CD4-positive, alpha-beta T cell treated with Interleukin-4 for 1 hour (primary cell): ENCODE measurements around the gene CCDC152.
"Not testable (repeated sequence)": the region's sequence is repeated elsewhere in the genome, so short reads cannot be mapped to it uniquely, and the experiment has no call there.

Experiments
- DNase-seq, 2 donors: peaks; one replicate each; pipeline ENCODE4 v3.0.0-alpha.2; 2020 to 2022

The CCDC152 gene

DNA sequence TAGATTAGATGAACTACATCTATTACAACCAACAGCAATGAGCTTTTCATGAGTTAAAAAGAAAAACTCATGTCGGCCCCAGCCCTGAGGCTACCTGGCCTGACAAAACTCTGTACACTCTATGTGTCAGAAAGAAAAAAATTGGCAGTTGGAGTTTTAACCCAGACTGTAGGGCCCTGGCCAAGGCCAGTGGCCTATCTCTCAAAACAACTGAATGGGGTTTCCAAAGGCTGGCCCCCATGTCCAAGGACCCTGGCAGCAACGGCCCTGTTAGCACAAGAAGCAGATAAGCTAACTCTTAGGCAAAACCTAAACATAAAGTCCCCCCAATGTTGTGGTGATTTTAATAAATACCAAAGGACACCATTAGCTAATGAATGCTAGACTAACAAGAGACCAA lies 59.9 kb downstream of the CCDC152 start:
- DNase-seq, result not testable (repeated sequence)

DNA sequence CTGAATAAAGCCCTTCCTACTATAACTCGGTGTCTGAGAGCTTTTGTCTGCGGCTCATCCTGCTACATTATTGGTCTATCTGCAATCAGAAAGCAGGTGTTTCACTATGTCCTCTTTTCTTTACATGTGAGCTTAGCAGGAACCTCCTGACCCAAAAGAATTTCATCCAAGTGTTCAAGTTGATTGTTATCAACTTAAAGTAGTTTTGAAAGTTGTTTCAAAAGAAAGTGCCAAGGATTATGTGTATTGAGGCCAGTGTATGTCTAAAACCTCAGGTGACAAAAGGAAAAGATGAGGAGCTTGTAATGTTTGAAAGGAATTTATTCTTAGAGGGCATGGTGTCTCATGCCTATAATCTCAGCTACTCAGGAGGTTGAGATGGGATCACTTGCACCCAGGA lies 63.1 kb downstream of the CCDC152 start:
- DNase-seq, result no peak

DNA sequence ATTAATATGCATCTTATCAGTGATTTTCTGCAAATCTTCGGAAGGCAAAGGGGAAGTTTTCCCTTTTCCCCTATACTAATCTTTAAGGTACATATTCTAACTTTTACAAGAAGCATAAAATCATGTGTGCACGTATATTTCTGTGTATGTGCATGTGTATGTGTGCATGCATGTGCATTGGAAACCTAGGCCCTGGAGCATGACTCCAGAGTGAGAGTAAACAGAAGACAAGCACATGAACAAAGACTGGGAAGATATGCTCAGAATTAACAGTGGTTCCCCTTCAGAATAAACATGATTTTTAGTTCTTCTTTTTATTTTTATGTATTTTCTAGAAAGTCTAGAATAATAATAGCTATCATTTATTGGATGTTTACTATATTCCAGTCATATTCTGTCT lies 65.9 kb downstream of the CCDC152 start:
- no peak for DNase-seq

DNA sequence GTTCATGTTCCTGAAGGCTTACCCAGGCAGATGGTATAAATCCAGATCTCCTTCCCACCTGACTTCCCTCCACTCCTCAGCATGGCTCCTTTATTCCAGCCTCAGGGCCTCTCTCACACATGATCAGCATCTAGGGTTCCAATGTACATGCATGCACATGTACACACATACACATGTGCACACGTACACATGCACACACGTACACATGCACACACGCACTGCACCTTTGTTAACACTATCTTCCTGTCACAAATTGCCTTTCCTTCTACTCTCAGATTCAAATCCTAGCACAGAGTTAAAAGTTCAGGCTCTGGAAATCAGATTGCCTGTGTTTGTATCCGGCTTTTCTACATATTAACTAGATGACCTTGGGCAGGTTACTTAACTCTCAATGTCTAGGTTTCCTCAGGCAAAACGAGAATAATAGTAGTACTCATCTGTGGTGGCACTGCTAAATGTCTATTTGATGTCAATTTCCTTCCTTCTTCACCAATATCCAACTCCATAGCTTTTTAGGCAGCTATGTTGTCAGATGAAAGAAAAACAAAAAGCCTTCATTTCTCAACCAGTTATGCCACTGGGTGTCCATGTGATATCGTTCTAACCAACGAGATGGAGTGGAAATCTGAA lies 67.8 kb downstream of the CCDC152 start:
- no peak for DNase-seq

DNA sequence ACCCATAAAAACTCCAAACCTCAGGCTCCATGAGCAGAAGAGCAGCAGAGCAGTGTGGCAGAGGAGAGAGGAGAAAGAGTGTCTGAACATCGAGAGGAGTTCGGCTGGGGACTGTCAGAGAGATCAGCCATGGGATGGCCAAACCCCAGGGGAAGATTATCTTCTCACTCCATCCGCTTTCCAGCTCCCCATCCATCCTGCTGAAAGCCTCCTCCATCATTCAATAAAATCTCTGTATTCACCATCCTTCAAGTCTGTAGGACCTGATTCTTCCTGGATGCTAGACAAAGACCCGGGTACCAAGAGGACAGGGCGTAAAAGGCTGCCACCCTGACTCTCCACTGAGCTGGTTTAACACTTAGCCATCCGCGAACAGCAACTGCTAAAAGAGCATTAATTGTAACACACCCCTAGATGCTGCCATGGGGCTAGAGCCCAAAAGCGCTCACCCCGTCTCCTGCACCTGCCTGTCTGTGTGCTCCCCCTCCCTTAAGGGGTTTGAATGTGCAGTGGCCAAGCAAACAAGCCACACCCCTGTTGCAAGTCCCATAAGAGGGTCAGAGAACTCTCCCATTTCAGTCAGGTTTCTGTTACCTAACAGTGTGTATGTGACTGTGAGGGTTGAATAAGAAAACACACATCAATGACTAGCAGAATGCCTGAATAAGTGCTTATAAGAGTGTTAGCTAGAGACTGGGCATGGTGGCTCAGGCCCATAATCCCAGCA lies 69.0 kb downstream of the CCDC152 start:
- no peak for DNase-seq

DNA sequence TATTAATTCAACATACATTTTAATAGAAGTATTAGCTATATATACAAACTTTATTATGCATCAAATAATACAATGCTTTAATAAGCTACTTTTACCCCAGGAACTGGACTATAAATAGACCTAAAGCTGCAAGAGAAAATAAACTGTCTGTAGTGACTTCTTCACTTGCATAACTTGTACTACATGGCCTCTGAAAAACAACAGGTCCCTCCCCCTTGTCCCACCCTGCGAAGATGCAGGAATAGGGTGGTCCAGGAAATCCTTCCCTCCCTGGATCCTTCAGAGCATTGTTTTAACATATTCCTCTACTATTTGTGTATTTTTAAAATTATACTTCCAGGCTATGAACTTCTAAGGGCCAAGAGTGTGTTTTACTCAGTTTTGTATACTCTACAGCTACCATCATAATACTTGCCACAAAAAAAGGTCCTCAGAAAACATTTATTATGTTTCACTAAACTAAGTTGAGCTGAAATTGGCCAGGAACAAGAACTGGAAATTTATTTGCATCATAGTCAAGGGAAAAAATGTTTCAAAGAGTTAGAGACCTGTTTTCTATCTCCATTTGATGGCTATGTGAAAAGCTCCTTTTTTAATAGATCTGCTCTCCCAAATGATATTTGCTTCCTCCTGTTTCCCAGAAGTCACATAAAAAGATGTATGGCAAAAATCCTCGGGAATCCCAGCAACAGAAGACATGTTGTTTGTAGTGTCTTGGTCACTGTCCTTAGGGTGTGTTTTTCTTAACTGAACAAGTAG lies 70.3 kb downstream of the CCDC152 start:
- no peak for DNase-seq

DNA sequence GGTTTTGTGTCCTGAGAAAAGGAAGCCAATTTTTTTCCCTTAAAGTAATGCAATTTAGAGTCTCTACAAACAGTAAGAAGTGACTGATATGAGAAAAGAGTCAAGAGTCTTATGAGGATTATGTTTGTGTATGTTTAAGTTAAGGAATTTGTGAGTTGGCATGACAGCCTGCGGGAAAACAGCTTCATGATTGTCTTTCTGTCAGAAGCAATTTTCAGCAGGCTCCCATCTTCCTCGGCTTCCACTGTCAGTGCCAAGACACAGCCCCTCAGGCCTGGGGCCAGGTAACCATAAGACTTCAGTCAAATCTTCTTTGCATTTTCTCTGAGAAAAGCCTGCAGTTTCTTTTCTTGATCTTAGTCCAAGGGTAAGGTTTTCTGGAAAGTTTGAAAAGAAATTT lies 72.1 kb downstream of the CCDC152 start:
- DNase-seq, result no peak

DNA sequence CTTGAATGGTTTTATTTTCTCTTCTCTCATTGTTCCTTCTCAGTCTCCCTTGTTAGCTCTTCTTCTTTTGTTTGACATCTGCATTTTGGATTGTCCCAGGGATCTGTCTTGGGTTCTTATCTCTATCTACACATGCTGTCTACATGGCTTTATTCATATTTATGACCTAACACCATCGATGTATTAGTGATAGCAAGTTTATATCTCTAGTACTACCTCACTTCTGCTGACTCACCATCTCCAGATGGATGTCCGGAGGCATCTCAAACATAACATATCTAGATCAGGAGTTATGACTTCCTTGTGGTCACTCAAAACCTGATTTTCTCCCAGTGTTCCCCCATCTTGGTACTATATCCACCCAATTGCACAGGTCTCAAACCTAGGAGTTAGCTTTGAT lies 74.3 kb downstream of the CCDC152 start:
- no peak for DNase-seq

DNA sequence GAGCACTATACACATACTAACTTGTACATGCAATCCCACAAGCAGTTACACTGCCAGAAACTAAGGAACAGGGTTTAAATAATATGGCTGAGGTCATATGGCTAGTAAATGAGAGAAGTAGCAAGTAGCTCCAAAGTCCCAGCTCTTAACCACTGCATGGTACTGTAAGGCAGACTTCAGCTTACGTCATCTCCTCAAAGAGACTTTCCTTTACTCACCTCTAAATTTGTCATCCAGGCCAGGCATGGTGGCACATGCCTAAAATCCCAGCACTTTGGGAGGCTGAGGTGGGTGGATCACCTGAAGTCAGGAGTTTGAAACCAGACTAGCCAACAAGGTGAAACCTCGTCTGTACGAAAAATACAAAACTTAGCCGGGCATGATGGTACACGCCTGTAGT lies 75.4 kb downstream of the CCDC152 start:
- no peak for DNase-seq

DNA sequence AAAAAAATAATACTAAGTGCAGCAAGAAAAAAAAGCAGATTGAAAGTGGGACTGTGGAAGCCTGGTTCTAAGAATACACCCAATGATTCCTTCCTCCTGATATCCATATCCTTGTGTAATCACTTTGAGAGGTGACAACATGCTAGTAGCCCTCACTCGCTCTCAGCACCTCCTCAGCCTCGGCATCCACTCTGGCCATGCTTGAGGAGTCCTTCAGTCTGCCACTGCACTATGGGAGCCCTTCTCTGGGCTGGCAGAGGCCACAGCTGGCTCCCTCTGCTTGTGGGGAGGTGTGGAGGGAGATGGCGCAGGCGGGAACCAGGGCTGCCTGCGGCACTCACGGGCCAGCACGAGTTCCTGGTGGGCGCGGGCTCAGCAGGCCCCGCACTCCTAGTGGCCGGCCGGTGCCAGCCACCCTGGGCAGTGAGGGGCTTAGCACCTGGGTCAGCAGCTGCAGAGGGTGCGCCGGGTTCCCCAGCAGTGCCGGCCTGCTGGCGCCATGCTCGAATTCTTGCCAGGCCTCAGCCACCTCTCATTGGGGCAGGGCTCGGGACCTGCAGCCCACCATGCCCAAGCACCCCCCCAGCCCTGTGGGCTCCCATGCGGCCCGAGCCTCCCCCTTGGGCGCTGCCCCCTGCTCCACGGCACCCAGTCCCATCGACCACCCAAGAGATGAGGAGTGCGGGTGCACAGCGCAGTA lies 79.6 kb downstream of the CCDC152 start:
- no peak for DNase-seq

DNA sequence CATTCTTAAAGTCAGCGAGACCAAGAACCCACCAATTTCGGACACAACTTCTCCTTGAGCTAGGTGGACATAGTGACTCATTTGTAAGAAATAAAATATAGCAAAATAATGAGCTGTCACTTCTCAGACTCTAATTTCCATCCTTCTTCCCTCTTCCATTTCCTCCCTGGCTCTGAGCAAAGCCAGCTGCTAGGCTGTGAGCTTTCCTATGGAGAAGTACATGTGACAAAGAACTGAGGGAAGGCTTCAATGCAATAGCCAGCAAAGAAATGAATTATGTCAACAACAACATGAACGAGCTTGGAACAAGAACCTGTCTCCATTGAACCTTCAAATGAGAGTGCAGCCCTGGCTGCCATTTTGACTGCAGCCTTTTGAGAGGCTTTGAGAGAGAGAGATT lies 81.0 kb downstream of the CCDC152 start:
- DNase-seq, result no peak

DNA sequence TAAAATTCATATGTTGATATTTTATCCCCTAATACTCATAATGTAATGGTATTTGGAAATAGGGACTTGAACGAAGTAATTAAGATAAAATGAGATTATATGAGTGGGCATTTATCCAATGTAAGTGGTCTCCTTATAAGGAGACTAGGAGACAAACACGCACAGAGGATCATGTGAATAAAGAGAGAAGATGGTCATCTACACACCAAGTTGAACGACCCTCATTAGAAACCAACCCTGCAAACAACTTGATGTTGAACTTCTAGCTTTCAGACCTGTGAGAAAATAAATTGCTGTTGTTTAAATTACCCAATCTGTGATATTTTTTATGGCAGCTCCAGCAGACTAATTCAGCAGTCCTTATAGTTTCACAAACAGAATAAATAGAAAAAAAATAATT lies 82.6 kb downstream of the CCDC152 start:
- no peak for DNase-seq

DNA sequence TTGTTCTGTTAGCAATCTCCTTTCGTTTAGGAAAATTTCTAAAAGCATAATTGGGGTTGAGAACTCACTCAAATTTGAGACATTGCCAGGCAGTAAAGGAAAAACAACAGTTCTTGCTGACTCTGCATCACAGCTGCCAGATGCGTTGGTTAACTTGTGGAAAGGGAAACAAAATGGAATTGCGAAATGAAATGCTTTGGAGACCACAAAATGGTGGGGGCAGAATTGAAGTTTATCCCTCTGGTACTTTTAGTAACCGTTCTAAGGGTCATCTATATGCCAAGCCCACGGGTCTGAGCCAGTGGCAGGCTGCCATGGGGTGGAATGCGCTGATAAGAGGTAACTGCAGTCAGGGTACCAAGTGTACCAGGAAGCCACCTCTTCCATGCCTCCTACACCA lies 83.7 kb downstream of the CCDC152 start:
- no peak for DNase-seq

DNA sequence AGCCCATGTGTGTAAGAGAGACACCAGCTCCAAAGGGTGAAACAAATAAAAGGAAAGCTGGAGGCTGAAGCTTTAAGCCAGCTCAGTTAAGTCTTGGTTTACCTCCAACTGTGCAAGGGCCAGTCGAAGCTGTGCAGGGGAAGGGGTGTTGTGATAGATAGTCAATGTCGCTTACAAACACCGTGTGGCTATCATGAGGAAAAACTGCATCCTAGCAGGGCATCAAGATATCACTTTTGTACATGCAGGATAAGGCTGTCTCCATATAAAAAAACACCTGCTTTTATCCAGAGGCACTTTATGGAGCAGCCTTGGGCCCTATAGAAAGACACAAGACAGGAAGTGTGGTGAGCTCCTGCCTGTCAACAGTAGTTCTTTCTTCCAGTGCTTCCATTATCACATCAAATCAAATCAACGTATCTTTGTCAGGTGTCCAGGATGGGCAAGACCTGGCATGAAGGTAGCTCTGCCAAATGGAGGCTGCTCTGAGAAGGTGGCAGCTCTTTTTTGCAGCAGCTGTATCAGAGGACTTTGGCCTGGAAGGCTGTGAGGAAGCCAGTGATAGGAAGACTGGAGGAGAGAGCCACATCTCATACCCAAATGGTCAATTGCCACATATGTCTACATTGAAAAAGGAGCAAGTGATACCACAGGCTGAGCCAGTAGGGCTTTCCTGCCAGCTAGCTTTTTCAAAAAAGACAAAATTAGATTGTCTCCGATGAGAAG lies 84.4 kb downstream of the CCDC152 start:
- no peak for DNase-seq

DNA sequence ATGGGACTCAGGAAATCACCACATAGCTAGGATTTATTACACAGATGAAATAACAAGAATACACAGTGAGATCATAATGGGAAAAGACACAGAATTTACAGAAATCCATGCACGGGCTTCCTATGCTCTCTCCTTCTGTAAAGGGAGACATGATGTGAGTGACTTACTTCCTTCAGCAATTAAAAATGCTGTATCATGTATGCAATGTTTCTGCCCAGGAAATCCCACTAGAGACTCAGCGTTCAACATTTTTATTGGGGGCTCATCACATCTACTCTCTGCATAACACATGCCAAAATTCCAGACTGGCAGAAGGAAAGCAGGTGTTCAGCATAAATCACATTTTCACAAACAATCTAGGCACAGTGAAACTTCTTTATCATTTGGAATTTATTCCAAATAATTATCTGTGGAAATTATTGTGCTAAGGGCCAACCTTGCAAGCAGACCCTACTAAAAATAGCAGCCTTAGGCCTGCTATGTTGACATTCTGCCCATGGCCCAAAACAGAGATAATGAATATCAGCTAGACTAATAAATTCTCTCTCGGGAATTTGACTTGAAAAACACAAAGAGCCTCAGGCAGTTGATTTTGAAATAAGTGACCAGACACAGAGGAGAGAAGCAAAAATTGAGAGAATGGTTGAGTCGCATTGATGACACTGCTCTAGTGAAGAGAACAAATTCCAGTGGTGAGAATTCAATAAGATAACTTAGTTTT lies 86.5 kb downstream of the CCDC152 start:
- DNase-seq, result no peak

DNA sequence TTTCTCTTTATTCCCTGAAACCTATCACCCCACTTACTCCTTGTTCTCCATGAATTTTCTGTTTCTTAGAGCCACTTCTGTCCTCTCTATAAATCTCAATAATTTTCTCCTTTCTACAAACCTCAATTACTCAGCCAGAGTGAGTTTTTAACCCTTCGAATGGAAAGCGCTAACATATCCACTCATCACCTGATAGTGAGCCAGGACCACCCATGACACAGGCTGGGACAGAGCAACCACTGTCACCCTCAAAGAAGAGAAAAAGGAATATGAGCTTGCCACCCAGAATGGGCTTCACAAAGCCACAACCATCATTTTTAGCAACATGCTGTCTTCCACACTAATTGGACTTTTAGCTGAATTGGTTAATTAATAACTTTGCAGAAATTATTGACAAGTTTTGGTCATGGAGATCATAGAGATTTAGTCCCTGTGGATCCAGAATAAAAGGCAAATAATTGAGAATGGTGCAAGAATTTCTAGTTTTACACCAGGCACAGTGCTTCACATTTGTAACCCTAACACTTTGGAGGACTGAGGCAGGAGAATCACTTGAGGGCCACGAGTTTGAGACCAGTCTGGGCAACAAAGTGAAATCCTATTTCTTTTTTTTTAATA lies 87.2 kb downstream of the CCDC152 start:
- DNase-seq, result no peak

DNA sequence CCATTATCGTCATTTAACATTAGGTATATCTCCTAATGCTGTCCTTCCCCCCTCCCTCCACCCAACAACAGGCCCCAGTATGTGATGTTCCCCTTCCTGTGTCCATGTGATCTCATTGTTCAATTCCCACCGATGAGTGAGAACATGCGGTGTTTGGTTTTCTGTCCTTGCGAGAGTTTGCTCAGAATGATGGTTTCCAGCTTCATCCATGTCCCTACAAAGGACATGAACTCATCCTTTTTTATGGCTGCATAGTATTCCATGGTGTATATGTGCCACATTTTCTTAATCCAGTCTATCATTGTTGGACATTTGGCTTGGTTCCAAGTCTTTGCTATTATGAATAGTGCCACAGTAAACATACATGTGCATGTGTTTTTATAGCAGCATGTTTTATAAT lies 87.8 kb downstream of the CCDC152 start:
- DNase-seq, result not testable (repeated sequence)

DNA sequence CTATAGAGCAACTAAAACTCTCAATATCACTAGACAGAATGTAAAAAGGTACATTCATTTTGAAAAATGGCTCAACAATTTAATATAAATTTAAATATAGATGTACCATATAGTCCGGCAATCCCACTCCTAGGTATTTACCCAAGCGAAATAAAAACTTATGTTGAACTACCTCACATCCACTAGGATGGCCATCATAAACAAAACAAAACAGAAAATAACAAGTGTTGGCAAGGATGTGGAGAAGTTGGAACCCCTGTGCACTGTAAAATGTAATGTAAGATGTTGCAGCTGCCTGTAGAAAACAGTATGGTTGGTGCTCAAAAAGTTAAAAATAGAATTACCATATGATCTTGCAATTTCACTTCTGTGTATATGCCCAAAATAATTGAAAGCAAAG lies 91.9 kb downstream of the CCDC152 start:
- DNase-seq, result no peak

DNA sequence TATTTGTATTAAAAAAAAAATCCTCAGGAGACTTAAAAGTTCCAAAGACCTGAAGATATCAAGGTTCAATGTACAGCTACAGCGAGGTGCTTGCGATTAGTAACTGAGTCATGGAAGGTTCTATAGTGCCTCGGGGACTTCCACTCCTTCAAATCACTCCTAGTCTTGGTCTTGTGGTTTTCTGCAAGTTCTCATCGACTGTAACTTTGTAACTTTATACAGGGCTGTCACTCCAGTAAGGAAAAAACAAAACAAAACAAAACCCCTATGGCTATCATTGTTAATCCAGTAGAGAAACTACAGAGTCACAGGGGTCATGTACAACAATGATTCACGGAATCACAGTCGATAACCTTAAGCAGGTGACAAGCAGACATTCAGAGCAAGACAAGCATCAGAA lies 94.9 kb downstream of the CCDC152 start:
- no peak for DNase-seq
